Measurements from ENCODE around the gene BDH1. TPM values are rescaled to one million over a fixed set of nuclear protein-coding genes. Genes with fewer than 3 reads are reported as not detected.
"Not testable (repeated sequence)": the region's sequence is repeated elsewhere in the genome, so short reads cannot be mapped to it uniquely, and the experiment has no call there.

The BDH1 gene
- total RNA-seq, 1 donor, result 0.99 TPM

DNA sequence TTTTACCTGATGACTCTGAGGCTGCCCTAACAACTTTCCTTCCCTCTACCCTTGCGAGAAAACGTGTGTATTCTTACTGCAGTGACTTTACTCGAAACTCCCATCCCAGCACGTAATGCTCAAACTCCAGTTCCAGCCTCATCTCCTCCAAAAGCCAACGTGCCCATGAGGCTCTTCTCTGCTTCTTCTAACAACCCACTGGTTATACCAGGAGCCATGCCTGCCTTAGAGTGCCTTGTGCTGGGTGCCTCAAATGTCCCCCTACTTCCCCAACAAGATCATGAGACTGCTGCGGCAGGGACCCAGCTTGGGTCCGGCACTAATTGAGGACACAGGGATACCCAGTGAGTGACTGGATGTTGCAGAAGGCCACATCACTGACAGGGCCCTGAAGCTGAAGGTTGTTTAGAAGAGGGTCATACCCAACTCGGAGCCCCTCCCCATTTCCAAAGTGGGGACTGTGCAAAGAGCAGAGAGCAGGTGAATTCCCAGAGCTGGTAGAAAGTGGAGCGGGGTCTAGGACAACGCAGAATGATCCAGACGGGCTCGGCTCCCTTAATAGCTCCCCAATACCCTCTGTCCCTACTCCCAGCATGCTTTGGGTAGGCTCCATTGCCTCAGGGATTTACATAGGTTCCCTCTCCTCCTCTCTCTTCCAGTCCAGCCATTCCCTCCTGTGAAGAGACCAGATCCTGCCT lies 71.4 kb downstream of the BDH1 start:
- no peak overlapping the region for H3K4me3 ChIP-seq (ENCODE audit: low read depth, low read length)
- DNase-seq (ENCODE audit: low read depth), result no peak
- TF ChIP-seq, protein P1, sequence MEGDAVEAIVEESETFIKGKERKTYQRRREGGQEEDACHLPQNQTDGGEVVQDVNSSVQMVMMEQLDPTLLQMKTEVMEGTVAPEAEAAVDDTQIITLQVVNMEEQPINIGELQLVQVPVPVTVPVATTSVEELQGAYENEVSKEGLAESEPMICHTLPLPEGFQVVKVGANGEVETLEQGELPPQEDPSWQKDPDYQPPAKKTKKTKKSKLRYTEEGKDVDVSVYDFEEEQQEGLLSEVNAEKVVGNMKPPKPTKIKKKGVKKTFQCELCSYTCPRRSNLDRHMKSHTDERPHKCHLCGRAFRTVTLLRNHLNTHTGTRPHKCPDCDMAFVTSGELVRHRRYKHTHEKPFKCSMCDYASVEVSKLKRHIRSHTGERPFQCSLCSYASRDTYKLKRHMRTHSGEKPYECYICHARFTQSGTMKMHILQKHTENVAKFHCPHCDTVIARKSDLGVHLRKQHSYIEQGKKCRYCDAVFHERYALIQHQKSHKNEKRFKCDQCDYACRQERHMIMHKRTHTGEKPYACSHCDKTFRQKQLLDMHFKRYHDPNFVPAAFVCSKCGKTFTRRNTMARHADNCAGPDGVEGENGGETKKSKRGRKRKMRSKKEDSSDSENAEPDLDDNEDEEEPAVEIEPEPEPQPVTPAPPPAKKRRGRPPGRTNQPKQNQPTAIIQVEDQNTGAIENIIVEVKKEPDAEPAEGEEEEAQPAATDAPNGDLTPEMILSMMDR (IDR thresholded peaks at IDR 0.05; ENCODE audit: insufficient read depth, low read length), result no peak

DNA sequence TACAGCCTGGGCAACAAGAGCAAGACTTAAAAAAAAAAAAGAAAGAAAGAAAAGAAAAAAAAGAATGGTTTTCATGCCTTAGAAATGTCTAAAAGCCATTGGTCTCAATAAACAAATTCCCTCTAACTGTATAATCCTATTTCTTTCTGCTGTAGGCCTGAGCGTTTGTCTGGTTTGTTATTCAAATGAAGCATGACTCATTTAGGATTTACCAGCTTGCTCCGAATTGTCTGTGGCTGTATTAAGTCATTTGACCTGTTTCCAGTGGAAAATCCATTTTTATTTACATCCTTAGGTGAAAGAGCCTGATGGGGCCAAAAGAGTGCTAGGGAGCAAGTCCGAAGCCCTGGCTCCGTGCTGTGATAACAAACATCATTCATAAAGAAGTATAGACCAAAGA lies 73.8 kb downstream of the BDH1 start:
- no peak overlapping the region for H3K4me3 ChIP-seq (ENCODE audit: low read depth, low read length)
- DNase-seq (ENCODE audit: low read depth), result no peak
- TF ChIP-seq, protein P1 (IDR thresholded peaks at IDR 0.05; ENCODE audit: insufficient read depth, low read length), result no peak

DNA sequence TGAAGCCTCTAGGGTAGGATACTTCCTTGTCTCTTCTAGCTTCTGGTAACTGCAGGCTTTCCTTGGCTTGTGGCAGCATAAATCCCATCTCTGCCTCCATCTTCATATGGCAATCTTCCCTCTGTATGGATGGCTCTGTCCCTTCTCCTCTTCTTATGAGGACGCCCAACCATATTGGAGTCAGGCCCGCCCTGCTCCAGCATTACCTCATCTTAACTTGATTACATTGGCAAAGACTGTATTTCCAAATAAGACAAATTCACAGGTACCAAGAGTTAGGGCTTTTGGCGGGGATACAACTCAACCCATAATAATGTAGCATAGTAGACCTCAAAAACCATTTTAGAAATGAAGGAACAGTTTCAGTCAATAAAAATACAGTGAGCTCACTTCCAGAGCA lies 75.4 kb downstream of the BDH1 start:
- H3K4me3 ChIP-seq (ENCODE audit: low read depth, low read length), result no peak overlapping the region
- TF ChIP-seq, protein P1 (IDR thresholded peaks at IDR 0.05; ENCODE audit: insufficient read depth, low read length), result no peak
- DNase-seq (ENCODE audit: low read depth), result no peak

DNA sequence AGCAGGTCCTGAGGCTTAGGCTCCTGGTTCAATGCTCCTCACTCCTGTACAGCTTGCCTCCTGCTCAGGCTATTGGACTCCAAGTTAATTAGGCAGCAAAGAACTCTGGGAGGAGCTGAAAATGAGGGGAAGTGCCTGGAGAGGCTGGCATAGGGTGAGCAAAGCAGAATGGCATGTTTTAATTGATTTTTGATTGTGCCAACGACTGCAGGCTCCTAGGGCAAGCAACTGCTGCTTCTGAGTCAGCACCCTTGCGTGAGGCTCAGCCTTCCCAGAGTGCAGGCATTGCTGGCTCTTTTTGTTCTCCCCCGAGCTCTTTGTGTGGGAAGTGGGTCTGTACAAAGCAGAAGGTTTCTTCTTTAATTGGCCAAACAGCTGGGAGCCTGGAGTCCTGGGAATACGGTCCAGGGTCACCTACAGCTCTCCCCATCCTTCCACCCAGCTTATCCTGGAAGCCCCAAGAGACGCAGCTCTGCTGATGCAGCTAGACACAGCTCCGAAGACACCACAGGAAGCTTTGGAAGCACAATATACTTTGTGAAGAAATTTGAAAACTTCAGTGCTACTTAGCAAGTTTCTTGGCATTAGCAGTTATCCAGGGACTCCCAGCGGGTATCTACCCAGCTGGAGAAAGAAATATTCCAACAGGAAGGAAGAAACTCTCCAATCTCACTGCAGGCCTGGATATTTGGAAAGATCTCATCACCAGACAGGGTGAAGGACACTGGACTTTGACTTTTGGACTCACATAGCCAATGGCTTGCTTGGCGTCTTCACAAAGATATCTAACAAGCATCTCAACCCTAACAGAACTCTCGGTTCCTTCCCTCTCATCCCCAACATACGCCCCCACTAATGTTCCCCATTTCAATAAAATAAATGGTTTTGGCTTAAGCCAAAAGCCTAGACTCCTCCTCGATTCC lies 76.8 kb downstream of the BDH1 start:
- DNase-seq (ENCODE audit: low read depth), result no peak
- TF ChIP-seq, protein P1 (IDR thresholded peaks at IDR 0.05; ENCODE audit: insufficient read depth, low read length), result no peak
- H3K4me3 ChIP-seq (ENCODE audit: low read depth, low read length), result no peak overlapping the region

DNA sequence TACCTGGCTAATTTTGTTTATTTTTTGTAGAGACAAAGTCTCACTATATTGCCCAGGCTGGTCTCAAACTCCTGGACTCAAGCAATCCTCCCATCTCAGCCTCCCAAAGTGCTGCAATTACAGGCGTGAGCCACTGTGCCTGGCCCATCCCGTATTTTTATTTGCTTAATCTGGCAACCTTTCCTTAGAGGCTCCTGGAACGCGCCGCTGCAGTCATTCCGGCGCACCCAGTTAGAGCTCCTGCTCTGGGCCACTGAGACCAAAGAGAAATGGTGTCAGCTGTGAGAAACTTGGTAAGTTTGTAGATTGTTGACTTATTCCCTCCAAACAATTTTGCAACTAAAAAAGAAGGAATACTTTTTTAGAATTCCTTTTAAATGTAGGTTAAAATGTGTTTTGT lies 78.0 kb downstream of the BDH1 start:
- H3K4me3 ChIP-seq (ENCODE audit: low read depth, low read length); DNase-seq (ENCODE audit: low read depth): not testable (repeated sequence)

DNA sequence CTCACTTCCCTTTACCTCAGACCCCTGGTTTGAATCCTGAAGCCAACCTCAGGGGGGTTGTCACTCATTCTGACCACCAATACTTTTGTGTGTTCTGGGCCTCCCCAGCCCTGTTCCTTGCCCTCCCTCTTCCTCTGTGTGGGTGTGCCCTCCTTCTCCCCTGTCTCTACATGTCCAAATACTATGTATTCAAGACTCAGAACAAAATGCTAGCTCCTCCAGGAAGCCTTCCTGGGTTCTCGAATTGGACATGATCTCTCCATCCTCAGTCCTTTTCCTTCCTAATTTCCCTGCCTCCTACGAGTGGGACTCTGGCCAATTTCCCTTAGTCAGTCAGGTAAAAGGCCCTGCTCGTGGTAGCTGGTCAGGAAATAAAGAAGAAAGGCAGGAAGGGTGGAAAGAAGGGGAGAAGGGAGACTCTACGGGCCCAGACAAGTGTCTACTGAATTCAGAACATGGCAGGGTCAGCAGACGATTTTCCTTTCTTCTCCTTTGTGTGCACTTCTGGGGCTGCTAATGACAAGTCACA lies 79.7 kb downstream of the BDH1 start:
- TF ChIP-seq, protein P1 (IDR thresholded peaks at IDR 0.05; ENCODE audit: insufficient read depth, low read length), result no peak
- DNase-seq (ENCODE audit: low read depth), result no peak
- no peak overlapping the region for H3K4me3 ChIP-seq (ENCODE audit: low read depth, low read length)

DNA sequence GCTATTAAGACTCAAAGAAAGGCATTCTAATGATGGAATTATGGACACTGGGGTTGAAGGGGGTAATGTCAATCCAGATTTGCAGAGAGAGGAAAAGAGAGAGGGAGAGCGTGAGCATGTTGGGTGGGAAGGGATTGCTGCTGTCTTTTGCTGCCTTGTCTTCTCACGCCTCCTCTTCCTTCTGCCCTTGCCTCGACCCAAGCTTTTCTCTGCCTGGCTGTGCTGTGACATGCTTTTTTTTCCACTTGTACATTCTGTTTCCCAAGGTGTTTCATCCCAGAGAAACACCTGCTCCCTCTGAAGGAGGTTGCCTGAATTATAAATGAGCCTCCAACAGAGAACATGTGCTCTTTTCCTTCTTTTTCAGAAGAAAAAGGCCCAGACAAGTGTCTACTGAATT lies 80.3 kb downstream of the BDH1 start:
- H3K4me3 ChIP-seq (ENCODE audit: low read depth, low read length), result no peak overlapping the region
- TF ChIP-seq, protein P1 (IDR thresholded peaks at IDR 0.05; ENCODE audit: insufficient read depth, low read length), result no peak
- no peak for DNase-seq (ENCODE audit: low read depth)
